ENCODE results near the gene TSPAN5.

TSPAN5 gene

GRCh38 chr4:98515470-98515809 is 143.0 kb downstream of the TSPAN5 start:
- no peak for DNase-seq

- no peak for DNase-seq
Observed at GRCh38 chr4:98514741-98515469, 143.5 kb downstream of the TSPAN5 start.

GRCh38 chr4:98512918-98513317 is 145.5 kb downstream of the TSPAN5 start:
- no peak for DNase-seq

GRCh38 chr4:98510757-98511517 is 147.5 kb downstream of the TSPAN5 start:
- DNase-seq: peak; percentile 94

- DNase-seq: no peak
Observed at GRCh38 chr4:98510340-98510739, 148.1 kb downstream of the TSPAN5 start.

GRCh38 chr4:98509721-98510120 is 148.7 kb downstream of the TSPAN5 start:
- no peak for DNase-seq

- no peak for DNase-seq
Observed at GRCh38 chr4:98508829-98509598, 149.4 kb downstream of the TSPAN5 start.

GRCh38 chr4:98508248-98508647 is 150.2 kb downstream of the TSPAN5 start:
- no peak for DNase-seq

- no peak for DNase-seq
Observed at GRCh38 chr4:98507299-98507698, 151.1 kb downstream of the TSPAN5 start.

GRCh38 chr4:98506462-98507132 is 151.8 kb downstream of the TSPAN5 start:
- no peak for DNase-seq

- peak; percentile 58 for DNase-seq
Observed at GRCh38 chr4:98505992-98506391, 152.4 kb downstream of the TSPAN5 start.

GRCh38 chr4:98504091-98504490 is 154.3 kb downstream of the TSPAN5 start:
- DNase-seq: no peak

- no peak for DNase-seq
Observed at GRCh38 chr4:98503676-98504075, 154.7 kb downstream of the TSPAN5 start.

- DNase-seq: no peak
Observed at GRCh38 chr4:98502624-98503023, 155.8 kb downstream of the TSPAN5 start.

- no peak for DNase-seq
Observed at GRCh38 chr4:98502031-98502430, 156.4 kb downstream of the TSPAN5 start.

GRCh38 chr4:98501383-98501782 is 157.0 kb downstream of the TSPAN5 start:
- no peak for DNase-seq

GRCh38 chr4:98498774-98499173 is 159.6 kb downstream of the TSPAN5 start:
- DNase-seq: no peak

GRCh38 chr4:98496152-98496845 is 162.1 kb downstream of the TSPAN5 start:
- DNase-seq: no peak

- no peak for DNase-seq
Observed at GRCh38 chr4:98493296-98493695, 165.1 kb downstream of the TSPAN5 start.

- peak; percentile 61 for DNase-seq
Observed at GRCh38 chr4:98491899-98492559, 166.4 kb downstream of the TSPAN5 start.

- DNase-seq: no peak
Observed at GRCh38 chr4:98490251-98490650, 168.2 kb downstream of the TSPAN5 start.
